SK-N-SH (cell line): Measurements from ENCODE around the gene CNTNAP5. TPM values are rescaled to one million over a fixed set of nuclear protein-coding genes. Genes with fewer than 3 reads are reported as not detected.

Experiments
- CTCF ChIA-PET: fragments of 300-600, 350-600 bp; formaldehyde crosslinking; extraction: SDS; loops from one replicate; lab custom pipeline; 2021; lab: Yijun Ruan, JAX
- POLR2A ChIA-PET: fragments of 350-600 bp; sonication (Branson Sonifier 250); formaldehyde crosslinking; extraction: SDS; loops from one replicate; lab custom pipeline; 2020; ENCODE audit warnings: antibody characterized with exemption, inconsistent platforms; lab: Yijun Ruan, JAX
- DNase-seq: peaks from one replicate; pipeline ENCODE4 v3.0.0; 2012
- H2AFZ ChIP-seq: fragments of 200-600 bp; sonication (generic); 2 replicates; pipeline ENCODE4 v1.8.1; 2016; ENCODE audit warnings: antibody characterized with exemption, mild to moderate bottlenecking, low read depth
- H3F3A ChIP-seq: fragments of 200-600 bp; sonication (generic); replicated peaks from 2 replicates; pipeline ENCODE3; 2016; ENCODE audit warnings: antibody characterized with exemption, mild to moderate bottlenecking; ENCODE audit not compliant: insufficient read depth
- H3K27ac ChIP-seq, 2 experiments: fragments of 200-500 bp in 1 of 2; fragments of 200-600 bp in 1 of 2; sonication (Bioruptor generic) in 1 of 2; sonication (generic), shearing (Covaris generic) in 1 of 2; 2 replicates each; pipeline versions ENCODE4 v1.5.1 to v1.6.1; 2014 to 2016; ENCODE audit warnings: low read depth in 2 of 2, inconsistent platforms in 1 of 2, low read length in 1 of 2, mild to moderate bottlenecking in 1 of 2, mixed read lengths in 1 of 2
- H3K27me3 ChIP-seq: fragments of 200-600 bp; sonication (generic), shearing (Covaris generic); 2 replicates; pipeline ENCODE4 v1.6.1; 2016; ENCODE audit warnings: mixed run types; ENCODE audit not compliant: insufficient read depth
- H3K36me3 ChIP-seq, 2 experiments: fragments of 200-500 bp in 1 of 2; fragments of 200-600 bp in 1 of 2; sonication (Bioruptor generic) in 1 of 2; sonication (generic) in 1 of 2; replicated peaks in 1 of 2; 2 replicates each; pipeline versions ENCODE3 to v1.5.1; 2014 to 2016; ENCODE audit warnings: low read length in 1 of 2, mild to moderate bottlenecking in 1 of 2; ENCODE audit not compliant: insufficient read depth in 2 of 2, control insufficient read depth in 1 of 2
- H3K4me1 ChIP-seq, 2 experiments: fragments of 200-500 bp in 1 of 2; fragments of 200-600 bp in 1 of 2; sonication (Bioruptor generic) in 1 of 2; sonication (generic), shearing (Covaris generic) in 1 of 2; 2 replicates each; pipeline versions ENCODE4 v1.5.1 to v1.6.1; 2014 to 2016; ENCODE audit warnings: low read depth in 1 of 2, low read length in 1 of 2, mixed run types in 1 of 2; ENCODE audit not compliant: insufficient read depth in 2 of 2, control insufficient read depth in 1 of 2
- H3K4me2 ChIP-seq: fragments of 200-600 bp; sonication (generic), shearing (Covaris generic); 2 replicates; pipeline ENCODE4 v1.6.1; 2017; ENCODE audit warnings: mixed run types
- H3K4me3 ChIP-seq, 2 experiments: fragments of 200-500 bp in 1 of 2; fragments of 200-600 bp in 1 of 2; sonication (Bioruptor generic) in 1 of 2; sonication (generic), shearing (Covaris generic) in 1 of 2; 2 replicates each; pipeline versions ENCODE4 v1.5.1 to v1.8.1; 2014 to 2016; ENCODE audit warnings: low read depth in 2 of 2, inconsistent platforms in 1 of 2, low read length in 1 of 2, mild to moderate bottlenecking in 1 of 2, mixed read lengths in 1 of 2, moderate library complexity in 1 of 2
- H3K79me2 ChIP-seq: fragments of 200-600 bp; sonication (generic); 2 replicates; pipeline ENCODE4 v1.8.1; 2017; ENCODE audit warnings: mild to moderate bottlenecking; ENCODE audit not compliant: insufficient read depth
- H3K9ac ChIP-seq: fragments of 200-600 bp; sonication (generic); 2 replicates; pipeline ENCODE4 v1.6.1; 2017; ENCODE audit warnings: mixed run types
- H3K9me2 ChIP-seq: fragments of 200-600 bp; sonication (generic); 2 replicates; pipeline ENCODE4 v1.6.1; 2017; ENCODE audit warnings: mixed run types
- H3K9me3 ChIP-seq: fragments of 200-600 bp; sonication (generic); 2 replicates; pipeline ENCODE4 v1.6.1; 2017; ENCODE audit warnings: mixed run types, mild to moderate bottlenecking, moderate library complexity
- H4K20me1 ChIP-seq: fragments of 200-600 bp; sonication (generic); 2 replicates; pipeline ENCODE4 v1.6.1; 2017; ENCODE audit warnings: mild to moderate bottlenecking, mixed run types; ENCODE audit not compliant: insufficient read depth
- CHD2 ChIP-seq: fragments of 150-350 bp; IDR thresholded peaks from 2 replicates; pipeline ENCODE4 v1.6.1; 2018; ENCODE audit warnings: low read length; ENCODE audit not compliant: partially characterized antibody
- EP300 ChIP-seq, 2 experiments: IDR thresholded peaks; 2 replicates each; pipeline versions ENCODE4 v1.4.0 to v1.6.1; 2012; ENCODE audit warnings: borderline replicate concordance in 1 of 2, low read depth in 1 of 2, low read length in 1 of 2
- EZH2phosphoT487 ChIP-seq: fragments of 200-600 bp; sonication (generic); IDR thresholded peaks from 2 replicates; pipeline ENCODE4 v1.6.1; 2017; ENCODE audit warnings: low read depth, mixed run types, mild to moderate bottlenecking, antibody characterized with exemption, moderate library complexity, borderline replicate concordance
- GABPA ChIP-seq: IDR thresholded peaks from 2 replicates; pipeline ENCODE4 v1.4.0; 2012; ENCODE audit warnings: low read depth, mild to moderate bottlenecking
- RCOR1 ChIP-seq: fragments of 150-350 bp; IDR thresholded peaks from 2 replicates; pipeline ENCODE4 v1.6.1; 2017; ENCODE audit warnings: antibody characterized with exemption, low read length
- SIN3A ChIP-seq: IDR thresholded peaks from 2 replicates; pipeline ENCODE4 v1.6.1; 2012; ENCODE audit warnings: low read depth, mild to moderate bottlenecking, low read length, moderate library complexity, borderline replicate concordance
- TAF1 ChIP-seq: IDR thresholded peaks from 2 replicates; pipeline ENCODE4 v1.6.1; 2012; ENCODE audit warnings: low read depth, mild to moderate bottlenecking, low read length, moderate library complexity, borderline replicate concordance
- WGBS: methylation state at CpG from one replicate; pipeline ENCODE4 v1.1.6; 2017; ENCODE audit warnings: low lambda C conversion rate; 5-methylcytosine and 5-hydroxymethylcytosine counted together
- polyA plus RNA-seq, 3 experiments: library from polyadenylated mRNA; depleted of rRNA; stranded (reverse); fragments of >200 nt; gene quantifications; 2 replicates each; pipeline ENCODE4 v1.2.3, GENCODE V29; 2012

CNTNAP5 gene
- polyA plus RNA-seq, 1 of the 3 experiments (the other 2 are of a cell fraction) = 0.08 TPM

- DNase-seq = no peak
- ChIA-PET CTCF (no interaction called here), POLR2A (no interaction called here)
- Histone ChIP-seq H3K9me3 (no peaks in the 10 kb centered on the region), H3K4me2 (no peak overlapping the region), H3K27ac (no peak overlapping the region), H3F3A (no peaks in the 10 kb centered on the region), H3K79me2 (no peaks in the 10 kb centered on the region), H3K27me3 (no peaks in the 10 kb centered on the region), H3K9me2 (no peaks in the 10 kb centered on the region), H3K9ac (no peak overlapping the region), H3K4me3 (no peak overlapping the region), H3K4me1 (no peaks in the 10 kb centered on the region), H3K36me3 (no peaks in the 10 kb centered on the region), H4K20me1 (no peaks in the 10 kb centered on the region), H2AFZ (no peak overlapping the region)
- 26% methylated on average over 2 of the region's 2 CpGs for WGBS
- TF ChIP-seq EP300 (IDR thresholded peaks at IDR 0.05; ENCODE audit: borderline replicate concordance in 1 of 2, low read depth in 1 of 2, low read length in 1 of 2) (no peak), EZH2phosphoT487 (no peak), CHD2 (no peak)
These were observed 550.4 kb downstream of the CNTNAP5 start for GRCh38 chr2:124575497-124575896.

- H2AFZ ChIP-seq = no peak overlapping the region
- no peaks in the 10 kb centered on the region for H3K27me3 ChIP-seq
- TF ChIP-seq TAF1 (no peak), SIN3A (no peak), GABPA (no peak)
- no peak overlapping the region for H3K9ac ChIP-seq
- no peaks in the 10 kb centered on the region for H3K9me3 ChIP-seq
- no peaks in the 10 kb centered on the region for H3F3A ChIP-seq
- H3K9me2 ChIP-seq = no peaks in the 10 kb centered on the region
- no peaks in the 10 kb centered on the region for H3K79me2 ChIP-seq
- DNase-seq = no peak
- H4K20me1 ChIP-seq = no peaks in the 10 kb centered on the region
- no peaks in the 10 kb centered on the region for H3K36me3 ChIP-seq
- H3K4me2 ChIP-seq = no peak overlapping the region
- CTCF ChIA-PET = no interaction called here
- no peak overlapping the region for H3K4me3 ChIP-seq
- 7% methylated on average over 4 of the region's 4 CpGs for WGBS
- no peak overlapping the region for H3K27ac ChIP-seq
- no peaks in the 10 kb centered on the region; a peak in 1 of 4 replicates for H3K4me1 ChIP-seq
- POLR2A ChIA-PET = no interaction called here
These were observed 555.2 kb downstream of the CNTNAP5 start for GRCh38 chr2:124580263-124580662.

GRCh38 chr2:124582387-124582786 is 557.3 kb downstream of the CNTNAP5 start:
- DNase-seq = no peak
- H3K4me2 ChIP-seq = no peak overlapping the region
- no peaks in the 10 kb centered on the region for H3K36me3 ChIP-seq
- H3K4me1 ChIP-seq = no peaks in the 10 kb centered on the region; a peak in 1 of 4 replicates
- ChIA-PET CTCF (interaction anchor here (1.2 kb wide), 1 partner anchor 17 kb away, joined by 3 read pairs; no protein-coding TSS in a partner anchor), POLR2A (no interaction called here)
- H3K79me2 ChIP-seq = no peaks in the 10 kb centered on the region
- TF ChIP-seq RCOR1 = no peak
- H3K4me3 ChIP-seq = no peak overlapping the region
- H3K9me3 ChIP-seq = no peaks in the 10 kb centered on the region
- no peak overlapping the region for H3K9ac ChIP-seq
- no peaks in the 10 kb centered on the region for H3K27me3 ChIP-seq
- no peaks in the 10 kb centered on the region for H3F3A ChIP-seq
- H3K27ac ChIP-seq = no peak overlapping the region
- no peaks in the 10 kb centered on the region for H4K20me1 ChIP-seq
- H3K9me2 ChIP-seq = no peaks in the 10 kb centered on the region
- no peak overlapping the region for H2AFZ ChIP-seq
